ENCODE data around the gene DNAJC5.

DNAJC5 gene

DNA sequence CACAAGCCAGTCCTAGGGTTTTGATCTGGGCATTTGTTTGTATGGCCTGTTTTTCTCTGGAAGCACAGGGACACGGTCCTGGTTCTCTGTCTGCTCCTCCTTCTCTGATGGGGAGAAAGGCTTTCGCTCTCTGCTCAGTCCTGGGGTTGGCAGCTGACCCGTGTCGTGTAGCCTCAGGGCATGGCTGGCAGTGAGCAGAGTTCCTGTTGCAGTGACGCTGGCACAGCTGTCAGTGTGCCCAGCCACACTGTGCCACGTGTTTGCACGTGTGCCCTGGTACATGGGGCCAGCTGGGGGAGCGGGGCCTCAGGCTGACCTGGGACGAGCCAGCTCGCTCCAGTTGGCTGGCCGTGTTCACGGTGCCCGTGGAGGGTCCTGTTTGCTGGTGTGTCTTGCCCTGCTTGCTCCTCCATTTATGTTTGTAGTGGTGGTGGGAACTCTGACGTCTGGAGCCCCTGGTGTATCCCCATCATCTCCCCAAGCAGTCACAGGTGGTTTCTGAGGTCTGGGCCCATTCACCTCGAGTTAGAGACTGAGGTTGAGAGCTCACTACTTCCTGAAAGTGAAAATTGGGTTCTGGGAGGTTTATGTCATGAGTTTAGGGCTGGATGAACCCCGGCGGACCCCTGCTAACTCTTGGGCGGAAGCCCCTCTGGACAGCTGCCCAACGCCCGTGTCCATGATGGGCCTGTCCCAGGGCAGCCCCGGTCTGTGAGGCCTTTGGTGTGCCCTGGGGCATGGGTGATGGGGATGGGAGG lies 10.2 kb upstream of the DNAJC5 start:
- no peak for DNase-seq (ENCODE audit: low spot score)

DNA sequence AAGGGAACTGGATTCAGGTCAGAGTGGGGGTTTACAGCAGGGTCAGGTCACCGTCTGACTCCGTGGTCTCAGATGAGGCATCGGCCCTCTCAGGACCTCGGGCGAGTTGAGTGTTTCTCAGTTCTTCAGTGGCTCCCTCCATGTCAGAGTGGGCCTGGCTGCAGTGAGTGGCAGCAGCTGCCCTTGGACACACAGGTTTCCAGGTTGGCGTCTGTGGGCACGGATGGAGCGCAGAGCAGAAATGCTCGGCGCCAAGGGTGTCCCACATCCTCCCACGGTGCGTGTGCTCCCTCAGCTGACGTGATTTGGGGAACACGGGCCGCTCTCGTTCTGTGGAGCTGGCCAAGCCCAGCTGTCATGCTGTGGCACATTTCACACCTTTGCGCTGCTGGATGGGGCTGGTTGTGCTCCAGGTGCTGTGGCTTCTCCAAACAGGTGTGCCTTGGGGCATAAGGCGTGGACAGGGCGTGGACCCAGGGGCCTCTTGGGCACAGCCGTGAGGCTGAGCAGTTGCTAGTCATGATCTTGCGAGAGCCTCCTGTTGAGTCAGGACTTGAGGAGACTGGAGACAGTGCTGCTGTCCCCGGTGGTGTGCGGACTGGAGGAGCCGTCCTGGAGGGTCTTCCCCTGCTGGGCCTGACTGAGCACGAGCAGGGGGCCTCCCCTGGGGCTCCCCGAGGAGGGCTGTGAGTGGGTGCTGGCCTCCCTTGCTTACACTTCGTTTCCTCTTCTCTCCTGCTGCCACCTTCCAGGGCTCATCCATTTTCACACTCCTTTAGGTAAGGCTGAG lies 9.5 kb upstream of the DNAJC5 start:
- DNase-seq (ENCODE audit: low spot score), result no peak

DNA sequence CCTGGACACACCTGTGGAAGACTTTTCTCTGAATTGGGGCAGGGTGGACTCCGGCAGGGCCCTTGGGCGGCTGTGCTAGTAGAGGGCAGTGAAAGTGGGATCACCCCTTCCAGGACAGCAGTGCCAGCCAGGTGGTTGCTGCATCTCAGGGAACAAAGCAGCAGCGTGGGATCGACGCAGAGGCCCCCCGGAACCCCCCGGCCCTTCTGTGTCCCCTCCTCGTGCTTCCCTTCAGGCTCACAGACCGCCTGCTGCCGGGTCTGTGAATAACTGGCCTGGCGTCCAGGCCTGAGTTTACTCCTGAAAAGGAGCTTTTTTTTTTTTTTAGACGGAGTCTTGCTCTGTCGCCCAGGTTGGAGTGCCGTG lies 8.9 kb upstream of the DNAJC5 start:
- DNase-seq (ENCODE audit: low spot score), result no peak

DNA sequence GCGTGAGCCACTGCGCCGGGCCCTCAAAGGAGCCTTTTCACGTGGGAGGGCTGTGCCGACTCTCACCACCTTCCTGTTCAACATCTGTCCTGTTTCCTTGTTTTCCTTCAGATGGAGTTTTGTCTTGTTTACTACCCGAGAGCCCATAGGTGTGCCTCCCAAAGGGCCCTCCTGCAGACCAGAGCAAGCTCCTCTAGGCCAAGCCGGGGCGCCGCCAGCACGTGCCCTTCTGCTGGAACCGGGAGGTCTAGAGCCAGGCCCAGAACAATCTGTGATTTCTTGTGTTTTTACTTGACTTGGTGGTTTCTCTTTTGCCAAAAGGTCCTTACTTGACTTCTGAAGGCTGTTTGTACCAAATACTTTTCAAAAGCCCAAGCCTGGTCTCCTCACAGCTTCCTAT lies 8.0 kb upstream of the DNAJC5 start:
- DNase-seq (ENCODE audit: low spot score), result no peak

DNA sequence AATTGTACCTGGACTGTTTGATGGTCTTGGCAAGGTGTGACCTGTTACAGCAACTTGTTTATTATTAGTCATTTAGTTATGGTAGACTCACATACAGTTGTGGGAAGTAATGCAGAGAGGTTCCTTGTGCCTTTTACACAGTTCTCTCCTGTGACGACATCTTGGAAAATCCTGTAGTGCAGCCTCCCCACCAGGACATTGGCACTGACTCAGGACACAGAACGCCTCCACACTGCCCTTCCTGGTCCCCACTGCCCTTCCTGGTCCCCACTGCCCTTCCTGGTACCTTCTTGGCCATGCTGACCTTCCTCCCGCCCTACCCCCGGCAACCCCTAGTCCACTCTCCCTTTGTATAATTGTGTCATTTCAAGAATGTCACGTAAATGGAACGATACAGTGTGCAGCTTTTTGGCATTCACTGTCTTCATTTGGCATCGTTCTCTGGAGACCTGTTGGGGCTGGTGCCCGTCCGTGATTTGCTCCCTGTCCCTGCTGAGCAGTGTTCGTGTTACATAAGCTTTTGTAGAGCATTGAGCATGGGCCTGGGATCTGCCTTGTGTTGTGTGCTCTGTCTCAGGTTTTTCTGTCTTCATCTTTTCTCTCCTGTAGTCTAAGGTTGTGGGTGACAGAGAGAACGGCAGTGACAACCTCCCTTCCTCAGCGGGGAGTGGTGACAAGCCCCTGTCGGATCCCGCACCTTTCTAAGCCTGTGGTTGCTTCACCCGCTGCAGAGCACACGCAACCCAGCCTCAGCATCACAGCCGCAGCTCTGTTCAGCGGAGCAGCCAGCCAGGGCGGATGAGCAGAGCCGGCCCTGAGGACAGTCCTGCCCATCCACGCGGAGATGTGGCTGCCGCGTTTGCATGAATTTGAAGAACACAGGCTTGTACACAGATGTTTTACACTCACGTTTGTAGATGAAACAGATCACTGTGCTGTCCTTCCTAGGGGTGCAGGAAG lies 5.4 kb upstream of the DNAJC5 start:
- DNase-seq (ENCODE audit: low spot score), result no peak

DNA sequence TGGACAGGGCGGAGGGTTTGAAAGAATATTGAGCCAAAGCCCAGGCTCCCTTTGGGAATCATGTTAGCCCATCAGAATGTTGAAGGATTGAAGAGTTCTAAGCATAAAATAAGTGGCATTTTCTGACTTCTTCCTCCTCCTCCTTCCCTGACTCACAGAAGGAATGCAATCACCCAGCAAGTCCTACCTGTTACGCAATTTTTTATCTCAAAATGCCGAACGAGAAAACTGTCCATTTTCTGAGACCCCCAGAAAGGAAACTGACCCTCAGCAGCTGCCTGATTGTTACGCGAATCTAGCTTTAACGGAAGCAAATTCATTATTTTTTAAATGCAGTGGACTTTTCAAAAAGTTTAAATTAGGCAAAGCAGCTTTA lies 4.7 kb upstream of the DNAJC5 start:
- no peak for DNase-seq (ENCODE audit: low spot score)

DNA sequence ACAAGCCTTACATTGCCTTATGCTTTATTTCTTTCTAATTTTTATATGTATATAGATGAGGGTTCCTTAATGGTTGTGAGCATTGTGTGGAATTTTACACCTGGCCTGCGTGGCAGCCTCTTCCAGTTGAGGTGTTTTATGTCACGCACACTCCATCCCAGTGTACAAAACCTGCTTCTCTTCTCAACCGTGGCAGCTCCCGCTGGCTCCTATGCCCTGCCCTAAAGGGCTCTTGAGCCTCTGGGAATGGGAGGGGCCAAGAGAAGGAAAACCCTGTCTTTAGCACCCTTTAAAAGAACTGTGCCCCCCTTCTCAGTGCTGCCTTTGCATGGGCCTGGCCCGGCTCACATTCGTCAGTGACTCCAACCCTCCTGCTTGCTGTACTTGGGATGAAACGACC lies 4.3 kb upstream of the DNAJC5 start:
- DNase-seq (ENCODE audit: low spot score), result no peak

DNA sequence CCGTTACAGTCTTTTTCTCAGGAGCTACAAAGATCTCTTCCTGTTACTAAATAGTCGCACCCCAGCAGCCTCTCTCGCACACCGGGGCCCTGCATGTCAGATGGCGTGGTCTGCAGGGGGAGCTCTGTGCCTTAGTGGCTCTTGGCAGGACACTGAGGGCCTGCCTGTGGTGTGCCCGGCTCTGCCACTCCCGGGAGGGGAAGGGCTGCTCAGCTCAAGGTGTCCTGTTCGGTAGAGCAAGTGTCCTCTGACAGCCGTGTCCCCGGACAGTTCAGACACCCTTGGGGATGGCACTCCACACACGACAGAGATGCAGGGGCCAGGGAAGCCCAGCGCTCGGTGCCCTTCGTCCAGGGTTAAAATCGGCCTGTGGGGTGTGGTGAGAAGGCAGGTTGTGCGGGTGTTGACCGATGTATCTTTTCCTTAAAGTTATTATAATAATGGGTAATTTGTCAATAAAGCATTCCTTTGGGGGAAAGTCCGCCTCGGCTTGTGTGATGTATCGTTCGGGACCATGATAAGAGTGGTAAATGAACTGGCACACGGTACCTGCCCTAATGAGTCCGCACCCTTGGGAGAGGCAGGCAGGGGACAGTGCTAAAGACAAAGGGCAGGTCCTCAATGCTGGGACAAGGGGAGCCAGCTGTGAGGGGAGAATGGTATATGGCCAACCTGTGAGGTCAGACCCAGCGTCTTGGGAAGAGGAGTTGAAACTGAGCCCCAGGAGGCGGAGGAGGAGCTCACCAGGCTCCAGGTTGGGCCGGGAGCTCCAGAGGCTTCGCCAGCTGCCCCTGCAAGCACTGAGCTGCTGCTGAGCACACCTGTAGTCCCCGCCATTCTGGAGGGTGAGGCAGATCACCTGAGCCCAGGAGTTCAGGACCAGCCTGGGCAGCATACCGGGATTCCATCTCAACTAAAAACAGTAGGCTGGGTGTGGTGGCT lies 3.6 kb upstream of the DNAJC5 start:
- DNase-seq (ENCODE audit: low spot score), result no peak

DNA sequence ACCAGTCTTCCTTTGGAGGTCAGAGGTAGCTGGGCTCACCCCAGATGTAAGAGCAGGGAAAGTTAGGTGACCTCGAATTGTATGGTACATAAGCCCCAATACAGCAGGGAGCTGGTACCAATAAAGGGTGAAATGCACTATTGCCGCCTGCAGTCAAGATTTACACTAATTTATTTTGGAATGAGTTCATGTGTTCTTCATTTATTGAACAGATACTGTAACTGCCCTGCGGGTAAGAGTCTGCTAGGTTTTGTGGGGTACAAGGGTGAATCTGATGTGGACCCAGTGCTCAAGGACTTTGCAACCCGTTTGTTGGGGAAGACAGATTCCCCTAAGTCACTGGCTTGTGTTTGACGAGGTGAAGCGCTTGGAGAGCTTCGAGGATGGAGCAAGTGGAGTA lies 2.5 kb upstream of the DNAJC5 start:
- DNase-seq (ENCODE audit: low spot score), result no peak

DNA sequence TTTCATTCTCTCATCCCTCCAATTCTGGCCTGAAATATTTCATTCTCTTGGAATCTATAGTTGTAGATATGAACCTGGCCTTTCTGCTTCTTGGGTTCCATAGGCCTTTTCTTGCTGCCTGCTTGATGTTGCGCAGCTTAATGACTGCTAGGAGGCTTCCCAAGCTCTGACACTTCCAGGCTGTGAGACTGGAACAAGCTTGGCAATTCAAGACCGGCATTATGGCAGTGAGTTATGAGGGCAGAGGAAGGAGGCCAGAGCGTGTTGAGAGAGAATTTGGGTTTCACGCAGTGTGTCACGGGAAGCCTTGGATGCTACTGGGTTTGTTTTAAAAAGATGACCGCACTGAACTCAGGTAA lies 948 bp upstream of the DNAJC5 start:
- no peak for DNase-seq (ENCODE audit: low spot score)

DNA sequence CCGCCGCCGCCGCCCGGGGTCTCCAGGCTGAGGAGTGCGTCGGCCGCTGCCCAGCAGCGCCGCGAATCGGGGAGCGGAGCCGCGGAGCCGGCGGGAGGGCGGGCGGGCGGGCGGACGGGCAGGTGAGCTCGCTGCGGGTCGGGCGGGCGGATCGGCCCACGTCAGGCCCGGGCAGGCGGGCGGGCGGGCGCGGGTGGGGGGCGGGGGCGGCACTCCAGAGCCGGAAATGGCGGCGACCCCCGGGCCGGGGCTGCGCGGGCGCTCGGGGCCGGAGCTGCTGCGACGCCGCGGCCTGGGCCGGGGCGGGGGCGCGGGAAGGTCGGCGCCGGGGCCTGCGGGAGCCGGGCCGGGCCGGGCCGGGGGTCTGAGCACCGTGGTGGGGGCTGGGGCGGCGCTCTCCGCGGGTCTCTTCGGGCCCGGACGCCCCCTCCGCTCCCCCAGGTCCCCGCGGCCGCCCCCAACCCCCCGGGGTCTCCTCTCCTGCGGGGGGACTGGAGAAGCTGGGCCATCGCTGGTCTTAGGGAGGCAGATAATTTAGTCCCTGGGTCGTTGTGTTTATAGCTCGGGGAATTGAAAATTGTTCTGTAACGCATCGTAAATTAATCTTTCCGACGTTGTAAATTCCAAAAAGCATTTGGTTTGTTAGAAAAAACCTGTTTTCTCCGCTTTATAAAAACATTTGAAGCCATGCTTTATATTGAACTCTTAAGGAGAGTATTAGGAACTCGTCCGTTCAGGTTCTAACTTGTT lies 451 bp downstream of the DNAJC5 start:
- DNase-seq (ENCODE audit: low spot score), result no peak

DNA sequence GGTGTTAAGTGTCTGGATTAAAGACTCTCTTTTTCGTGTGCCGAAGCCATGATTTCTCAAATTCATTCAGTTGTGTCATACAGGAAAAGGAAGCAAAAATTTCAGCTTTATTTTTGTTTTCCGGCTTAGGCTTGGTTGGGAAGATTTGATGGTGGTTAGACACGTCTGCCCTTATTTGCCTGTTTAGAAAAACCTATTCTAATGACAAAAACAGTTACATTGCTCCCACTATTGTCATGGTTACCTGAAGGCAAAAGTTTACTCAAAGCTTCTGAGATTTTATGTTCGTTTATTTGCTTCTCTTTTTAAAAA lies 982 bp downstream of the DNAJC5 start:
- peak; percentile 50 for DNase-seq (ENCODE audit: low spot score)

DNA sequence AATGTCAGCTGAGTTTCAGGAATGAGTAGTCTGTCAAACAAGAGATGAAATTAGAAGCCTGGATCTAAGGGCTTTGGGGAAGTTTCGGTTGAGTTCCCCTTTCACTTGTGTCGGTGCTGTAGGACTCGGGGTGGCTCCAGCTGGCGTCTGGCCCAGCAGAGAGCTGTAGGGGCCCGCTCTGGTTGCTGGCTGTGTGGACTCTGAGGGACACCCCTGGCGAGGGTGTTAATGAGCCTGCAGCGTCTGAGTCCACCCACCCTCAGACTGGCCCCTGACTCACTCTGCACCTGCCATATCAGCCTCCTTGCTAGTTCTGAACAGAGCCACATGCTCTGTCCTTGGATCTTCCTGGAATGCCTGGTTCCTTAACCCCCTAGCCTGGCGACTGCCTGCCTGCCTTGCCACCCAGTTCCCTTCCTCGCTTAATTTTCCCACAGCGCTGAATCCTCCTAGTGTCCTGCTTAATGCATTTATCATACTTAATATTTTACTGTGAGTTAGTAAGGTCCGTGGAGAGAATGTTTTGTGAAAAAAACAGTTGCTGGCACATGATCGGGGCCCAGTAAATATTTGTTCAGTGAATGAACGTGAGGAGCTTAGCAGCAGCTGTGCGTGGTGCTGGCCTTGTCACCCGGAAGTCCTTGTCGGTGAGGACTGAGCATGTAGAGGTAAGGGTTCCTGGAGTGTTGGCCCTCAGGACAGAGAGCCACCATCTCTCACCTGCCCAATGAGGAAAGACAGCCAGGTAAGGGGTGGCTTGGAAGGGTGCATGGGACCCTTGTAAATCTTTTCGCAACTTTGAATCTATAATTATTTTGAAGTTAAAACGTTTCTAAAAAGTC lies 1.6 kb downstream of the DNAJC5 start:
- peak; percentile 10 for DNase-seq (ENCODE audit: low spot score)

DNA sequence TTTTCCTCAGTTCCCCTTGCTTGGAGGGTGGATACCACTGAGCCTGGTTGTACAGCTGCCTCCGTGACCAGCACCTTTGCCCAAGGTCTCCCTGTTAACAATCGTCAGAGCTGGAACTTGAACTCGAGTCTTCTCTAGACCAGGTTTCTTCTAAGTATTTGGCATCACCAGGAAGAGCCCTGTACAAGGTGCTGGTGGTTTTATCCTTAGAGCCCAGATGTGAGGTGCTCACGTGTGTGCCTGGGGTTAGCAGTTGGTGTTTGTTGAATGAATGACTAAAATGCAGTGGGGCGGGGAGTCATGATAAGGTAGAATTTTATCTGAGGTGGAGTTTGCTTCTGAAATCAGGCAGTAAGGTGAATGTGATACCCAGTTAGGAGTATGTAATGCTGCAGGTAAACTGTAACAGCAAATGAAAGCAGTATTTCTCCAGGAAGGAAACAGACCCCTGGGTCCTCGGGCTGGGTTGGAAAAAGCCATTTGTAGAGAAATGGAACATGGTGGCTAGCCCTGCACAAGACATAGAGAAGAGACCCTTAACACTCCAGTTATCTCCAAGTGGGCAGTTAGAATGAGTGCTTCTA lies 3.1 kb downstream of the DNAJC5 start:
- DNase-seq (ENCODE audit: low spot score), result no peak

DNA sequence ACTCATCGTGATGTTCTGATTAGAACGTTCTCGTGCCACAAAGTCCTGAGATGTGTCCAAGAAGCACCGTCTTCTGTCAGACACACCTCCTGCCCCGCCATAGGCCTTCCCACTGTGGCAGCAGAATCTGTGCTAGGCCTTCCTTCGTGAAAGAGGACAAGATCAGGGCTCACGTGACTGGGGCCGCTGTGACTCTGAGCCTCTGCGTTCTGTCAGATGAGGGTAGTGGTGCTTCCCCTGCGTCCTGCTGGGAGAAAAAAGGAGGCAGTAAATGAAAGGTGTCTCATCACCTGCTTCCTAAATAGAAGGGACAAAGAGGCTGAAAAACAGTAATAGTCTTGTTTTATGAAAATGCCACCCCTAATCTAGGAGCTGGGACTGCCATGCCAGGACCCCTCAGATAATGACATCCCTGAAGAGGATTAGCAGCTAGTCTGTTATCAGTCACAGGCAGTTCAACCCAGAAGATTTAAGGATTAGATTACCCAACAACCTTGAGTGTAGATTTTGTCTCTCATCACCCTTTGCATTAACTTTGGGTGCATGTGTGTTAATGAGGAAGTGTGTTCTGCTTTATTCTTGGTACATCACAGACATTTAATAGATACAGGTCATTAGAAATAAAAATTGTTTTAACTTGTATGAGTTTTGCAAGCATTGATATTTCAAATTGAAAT lies 4.1 kb downstream of the DNAJC5 start:
- no peak for DNase-seq (ENCODE audit: low spot score)

DNA sequence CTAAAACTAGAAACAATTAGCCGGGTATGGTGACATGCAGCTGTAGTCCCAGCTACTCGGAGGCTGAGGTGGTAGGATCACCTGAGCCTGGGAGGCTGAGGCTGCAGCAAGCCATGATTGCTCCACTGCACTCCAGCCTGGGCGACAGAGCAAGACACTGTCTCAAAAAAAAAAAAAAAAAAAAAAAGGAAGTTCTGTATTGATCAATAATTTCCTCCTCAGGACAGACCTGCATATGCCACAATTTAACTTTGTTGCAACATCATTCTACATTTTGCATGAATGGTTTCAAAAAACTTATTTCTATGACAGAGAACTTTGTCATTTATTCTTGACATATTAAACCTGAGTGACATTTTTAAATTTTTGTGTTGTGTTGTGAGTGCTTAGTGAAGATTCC lies 5.5 kb downstream of the DNAJC5 start:
- DNase-seq (ENCODE audit: low spot score), result no peak

DNA sequence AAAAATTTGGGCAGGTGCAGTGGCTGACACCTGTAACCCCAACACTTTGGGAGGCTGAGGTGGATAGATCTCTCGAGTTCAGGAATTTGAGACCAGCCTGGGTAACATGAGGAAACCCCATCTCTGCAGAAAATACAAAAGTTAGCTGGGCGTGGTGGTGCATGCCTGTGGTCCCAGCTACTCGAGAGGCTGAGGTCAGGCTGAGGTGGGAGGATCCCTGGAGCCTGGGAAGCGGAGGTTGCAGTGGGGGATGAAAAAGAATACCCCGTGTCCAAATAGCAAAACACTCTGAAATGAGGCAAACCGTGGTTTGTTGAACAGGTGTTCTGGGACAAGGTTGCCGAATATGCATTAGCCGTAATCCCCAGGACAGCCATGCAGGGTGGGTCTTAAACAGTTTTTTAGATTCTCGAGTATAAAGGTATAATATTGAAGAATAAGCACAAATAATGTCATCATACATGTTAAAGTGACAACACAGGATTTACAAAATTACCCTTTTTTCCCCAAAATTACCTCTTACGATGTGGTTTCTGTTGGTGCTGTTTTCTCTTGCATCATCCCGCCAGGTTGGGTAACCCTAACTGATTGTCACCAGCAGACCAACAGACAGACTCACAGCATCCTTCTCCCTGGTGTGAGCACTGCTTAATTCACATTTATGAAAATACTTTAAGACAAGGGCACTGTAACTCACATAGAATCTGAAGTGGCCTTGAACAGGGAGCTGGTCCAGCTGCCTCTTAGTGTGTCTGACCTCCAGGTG lies 9.1 kb downstream of the DNAJC5 start:
- no peak for DNase-seq (ENCODE audit: low spot score)

DNA sequence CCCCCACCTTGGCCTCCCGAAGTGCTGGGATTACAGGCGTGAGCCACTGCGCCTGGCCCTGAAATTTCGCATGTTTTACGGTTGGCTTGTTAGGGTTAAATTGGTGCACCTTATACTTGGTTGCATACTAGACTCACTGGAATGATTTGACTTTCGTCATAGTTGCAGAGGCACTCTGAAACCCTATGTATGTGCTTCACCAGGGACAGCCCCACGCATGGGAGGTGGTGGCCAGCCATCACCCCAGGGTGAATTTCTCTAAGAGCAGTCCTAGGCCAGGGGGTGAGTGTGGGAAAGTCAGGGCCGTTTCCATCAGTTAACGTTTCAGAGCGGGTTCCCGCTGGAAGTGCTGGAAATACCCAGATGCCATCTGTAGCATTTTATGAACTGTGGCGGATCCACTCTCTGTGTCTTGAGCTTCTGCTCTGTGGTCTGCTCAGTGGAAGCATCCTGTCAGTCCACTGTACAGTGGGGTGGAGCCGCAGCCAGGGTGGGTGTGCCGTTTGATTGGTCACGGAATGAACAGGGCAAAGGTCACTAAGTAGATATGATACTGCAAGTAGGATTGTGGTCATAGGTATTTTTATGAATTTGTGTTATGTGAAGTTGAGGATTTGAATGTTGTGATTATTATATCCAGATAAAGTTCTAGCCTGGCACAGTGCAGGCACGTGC lies 13.2 kb downstream of the DNAJC5 start:
- no peak for DNase-seq (ENCODE audit: low spot score)
